Testis (tissue), 2 donors: Measurements from ENCODE around the gene METTL16.
"Not testable (repeated sequence)": the region's sequence is repeated elsewhere in the genome, so short reads cannot be mapped to it uniquely, and the experiment has no call there.

Source experiments
- POLR2A ChIP-seq: fragments of 450-650 bp; IDR thresholded peaks from one replicate; pipeline ENCODE4 v1.6.1; 2017; ENCODE audit warnings: antibody characterized with exemption, mild to moderate bottlenecking, moderate library complexity
- TF ChIP-seq, protein P1 (sequence below), 3 experiments: fragments of 450-650 bp in 2 of 3; fragments of 200-600 bp in 1 of 3; sonication (generic) in 1 of 3; IDR thresholded peaks; one replicate each; pipeline ENCODE4 v1.5.1; 2016 to 2019; ENCODE audit warnings: antibody characterized with exemption in 3 of 3, mild to moderate bottlenecking in 2 of 3, moderate library complexity in 1 of 3

DNA sequence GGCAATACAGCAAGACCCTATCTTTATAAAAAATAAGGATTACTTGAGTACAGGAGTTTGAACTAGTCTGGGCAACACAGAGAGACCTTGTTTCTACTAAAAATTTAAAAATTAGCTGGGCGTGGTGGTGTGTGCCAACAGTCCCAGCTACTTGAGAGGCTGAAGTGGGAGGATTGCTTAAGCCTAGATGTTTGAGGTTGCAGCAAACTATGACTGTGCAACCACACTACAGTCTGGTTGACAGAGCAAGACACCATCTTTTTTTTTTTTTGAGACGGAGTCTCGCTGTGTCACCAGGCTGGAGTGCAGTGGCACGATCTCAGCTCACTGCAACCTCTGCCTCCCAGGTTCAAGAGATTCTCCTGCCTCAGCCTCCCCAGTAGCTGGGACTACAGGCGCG is 71.7 kb downstream of the METTL16 start:
- TF ChIP-seq, protein P1, sequence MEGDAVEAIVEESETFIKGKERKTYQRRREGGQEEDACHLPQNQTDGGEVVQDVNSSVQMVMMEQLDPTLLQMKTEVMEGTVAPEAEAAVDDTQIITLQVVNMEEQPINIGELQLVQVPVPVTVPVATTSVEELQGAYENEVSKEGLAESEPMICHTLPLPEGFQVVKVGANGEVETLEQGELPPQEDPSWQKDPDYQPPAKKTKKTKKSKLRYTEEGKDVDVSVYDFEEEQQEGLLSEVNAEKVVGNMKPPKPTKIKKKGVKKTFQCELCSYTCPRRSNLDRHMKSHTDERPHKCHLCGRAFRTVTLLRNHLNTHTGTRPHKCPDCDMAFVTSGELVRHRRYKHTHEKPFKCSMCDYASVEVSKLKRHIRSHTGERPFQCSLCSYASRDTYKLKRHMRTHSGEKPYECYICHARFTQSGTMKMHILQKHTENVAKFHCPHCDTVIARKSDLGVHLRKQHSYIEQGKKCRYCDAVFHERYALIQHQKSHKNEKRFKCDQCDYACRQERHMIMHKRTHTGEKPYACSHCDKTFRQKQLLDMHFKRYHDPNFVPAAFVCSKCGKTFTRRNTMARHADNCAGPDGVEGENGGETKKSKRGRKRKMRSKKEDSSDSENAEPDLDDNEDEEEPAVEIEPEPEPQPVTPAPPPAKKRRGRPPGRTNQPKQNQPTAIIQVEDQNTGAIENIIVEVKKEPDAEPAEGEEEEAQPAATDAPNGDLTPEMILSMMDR (IDR thresholded peaks at IDR 0.05) = not testable (repeated sequence)
- not testable (repeated sequence) for TF ChIP-seq POLR2A
